C1 segment of cervical spinal cord (tissue), 14 donors: Measurements from ENCODE around the gene LIX1L.
A peak's percentile ranks its signal among the peaks of the same experiment; 100 is the strongest.

Experiments
- DNase-seq, 14 donors: peaks; one replicate each; lab custom pipeline; 2025; lab: John Stamatoyannopoulos, UW

Gene LIX1L

GRCh38 chr1:145957443-145958319, at the start of gene LIX1L:
Gene LIX1L (minus strand): TSS chr1:145958017. CDS start chr1:145957927, 90 bp downstream.
- peak; percentile 63 to 97 (median 92) for DNase-seq

- DNase-seq = no peak
Measured at GRCh38 chr1:146001709-146002108, 43.9 kb upstream of the LIX1L start.

DNA sequence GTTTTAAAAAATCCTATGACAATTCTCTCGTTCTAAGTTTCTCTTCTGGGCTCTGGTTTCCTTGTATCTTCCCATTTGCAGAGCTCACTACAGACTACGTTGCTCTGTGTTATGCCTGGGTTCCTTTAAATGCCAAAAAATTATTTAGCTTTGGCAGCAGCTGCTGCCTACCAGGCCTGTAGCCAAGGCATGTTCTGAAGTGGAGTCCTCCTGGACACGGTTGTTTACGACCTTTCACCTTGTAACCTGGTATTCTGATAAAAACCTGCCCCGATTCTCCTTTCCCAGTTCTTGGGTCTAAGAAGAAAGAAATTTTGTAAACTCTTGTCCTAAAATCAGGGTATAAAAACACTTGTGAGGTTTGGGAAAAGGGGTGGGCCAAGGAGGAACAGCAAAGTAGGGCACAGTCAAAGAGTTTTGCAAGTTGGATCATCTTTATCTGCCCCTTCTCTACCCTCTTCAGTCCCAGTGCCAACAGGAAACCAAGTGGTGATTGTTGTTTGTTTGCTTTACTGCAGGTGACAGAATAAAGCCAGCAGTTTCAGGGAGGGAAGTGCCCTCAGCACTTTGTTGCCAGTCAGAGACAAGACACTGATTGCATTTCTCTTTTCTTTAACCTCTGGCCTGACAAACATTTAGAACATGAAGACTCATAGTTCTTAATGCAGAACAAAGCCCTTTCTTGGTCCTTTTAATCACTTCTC, 41.7 kb upstream of the LIX1L start:
- DNase-seq = peak in 1 of 14 donors; percentile 76

DNA sequence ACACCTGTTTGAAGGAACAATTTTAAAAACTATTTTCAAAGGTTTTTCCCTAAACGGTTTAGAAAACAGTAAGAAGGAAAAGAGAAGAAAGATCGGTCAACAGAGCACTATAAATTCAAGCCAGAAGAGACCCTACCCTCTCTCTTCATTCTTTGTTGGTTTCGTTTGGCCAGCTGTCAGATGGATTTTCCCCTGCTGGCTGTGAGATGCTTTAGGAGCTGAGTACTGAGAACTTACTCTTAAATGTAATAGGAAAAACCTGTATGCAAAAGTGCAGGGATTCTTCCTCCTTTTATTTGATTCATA, 39.9 kb upstream of the LIX1L start:
- DNase-seq = no peak

- DNase-seq = peak in 5 of 14 donors; percentile 61 to 82 (median 79)
Measured at GRCh38 chr1:145997016-145997717, 39.4 kb upstream of the LIX1L start.

GRCh38 chr1:145996433-145997015, 38.7 kb upstream of the LIX1L start, which contains the start of gene TXNIP:
Gene TXNIP (minus strand): TSS chr1:145996579. CDS start chr1:145996266, 313 bp downstream.
- DNase-seq = peak; percentile 90 to 100 (median 98)

- peak in 2 of 14 donors; percentile 14 to 41 for DNase-seq
Measured at GRCh38 chr1:145995964-145996432, 38.2 kb upstream of the LIX1L start.

DNA sequence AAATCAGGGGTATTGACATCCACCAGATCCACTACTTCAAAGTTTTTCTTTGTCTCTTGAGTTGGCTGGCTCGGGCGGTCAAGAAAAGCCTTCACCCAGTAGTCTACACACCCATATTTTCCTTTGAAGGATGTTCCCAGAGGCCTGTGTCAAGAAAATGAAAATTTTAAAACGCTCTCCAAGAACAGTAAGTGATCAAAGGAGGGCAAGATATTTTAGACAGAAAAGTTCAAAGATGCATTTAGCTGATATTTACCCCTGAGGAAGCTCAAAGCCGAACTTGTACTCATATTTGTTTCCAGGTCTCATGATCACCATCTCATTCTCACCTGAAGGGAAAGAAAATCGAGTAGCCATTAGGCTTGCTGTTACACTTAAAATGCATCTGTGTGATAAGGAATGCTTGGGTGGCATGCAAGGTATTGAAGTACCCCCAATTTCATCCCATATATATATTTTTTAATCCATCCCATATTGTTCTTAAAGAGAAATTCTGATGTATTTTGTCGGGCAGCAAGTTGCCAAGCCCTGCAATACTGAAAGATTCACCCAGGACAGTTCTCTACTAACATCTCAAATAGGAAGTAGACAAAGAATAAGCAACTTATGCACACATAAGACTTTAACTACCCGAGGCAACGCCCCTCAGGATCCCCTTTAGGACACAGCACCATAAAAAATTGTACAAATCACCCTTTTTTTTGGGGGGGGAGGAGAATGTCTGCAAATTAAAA, 37.5 kb upstream of the LIX1L start:
- DNase-seq = peak in 1 of 14 donors; percentile 37

GRCh38 chr1:145994391-145995120, 36.7 kb upstream of the LIX1L start:
- DNase-seq = peak in 3 of 14 donors; percentile 14 to 35 (median 33)

DNA sequence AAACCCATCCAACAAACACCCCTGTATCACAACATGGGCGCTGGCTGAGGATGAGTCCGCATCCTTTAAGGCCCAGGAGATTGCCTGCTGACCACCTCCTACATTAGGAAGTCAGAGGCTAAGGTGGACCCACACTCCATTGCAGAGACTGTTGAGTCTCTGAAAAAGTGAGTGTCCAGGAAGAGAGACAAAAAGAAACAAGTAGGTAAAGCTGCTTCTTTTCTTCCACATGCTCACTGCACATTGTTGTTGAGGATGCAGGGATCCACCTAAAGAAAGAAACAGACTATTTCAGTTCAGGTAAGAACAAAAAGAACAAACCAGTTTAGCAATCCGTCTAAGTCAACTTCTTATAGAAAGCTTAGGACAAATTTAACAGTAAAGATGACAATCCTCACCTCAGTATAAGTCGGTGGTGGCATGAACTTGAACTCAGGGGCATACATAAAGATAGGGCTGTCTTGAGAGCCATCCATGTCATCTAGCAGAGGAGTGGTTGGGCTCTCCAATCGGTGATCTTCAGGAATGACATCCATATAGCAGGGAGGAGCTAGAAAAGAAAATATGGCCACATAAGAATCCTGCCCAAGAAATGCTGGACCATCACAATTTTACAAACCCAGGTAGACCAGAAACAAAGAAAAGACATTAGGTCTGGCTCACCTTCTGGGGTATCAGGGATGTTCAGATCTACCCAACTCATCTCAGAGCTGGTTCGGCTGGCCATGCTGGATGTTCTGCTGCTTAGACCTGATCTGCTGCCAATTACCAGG, 36.0 kb upstream of the LIX1L start:
- DNase-seq = no peak

DNA sequence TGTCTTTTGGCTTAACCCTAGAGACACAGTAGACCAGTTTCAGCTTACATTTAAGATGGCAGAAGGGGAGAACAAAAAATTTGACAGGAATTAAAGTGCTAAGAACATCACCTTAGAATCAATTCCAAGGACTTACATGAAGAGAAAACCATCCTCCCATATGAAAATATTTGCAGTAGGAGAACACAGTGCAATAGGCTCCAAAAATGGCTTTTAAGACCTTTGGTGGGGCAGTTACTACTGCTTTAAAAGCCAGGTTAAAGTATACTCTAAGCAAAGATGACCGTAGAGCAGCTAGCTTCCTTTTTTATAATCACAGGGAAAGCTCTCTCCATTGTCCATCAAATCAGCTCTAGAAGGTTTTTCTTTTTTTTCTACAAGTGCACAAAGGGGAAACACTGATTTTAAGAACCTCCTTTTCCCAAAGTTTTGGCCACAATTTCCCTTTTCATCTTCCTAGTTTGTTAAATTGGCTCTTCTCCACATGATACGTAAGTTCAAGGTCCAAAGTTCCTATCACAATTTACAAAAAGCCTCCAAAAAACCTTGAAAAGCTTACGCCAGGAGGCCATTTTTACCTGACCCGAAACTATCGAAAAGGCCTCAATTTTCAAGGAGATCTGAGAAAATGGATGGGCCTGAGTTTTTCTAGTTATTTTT, 35.3 kb upstream of the LIX1L start:
- DNase-seq = no peak

DNA sequence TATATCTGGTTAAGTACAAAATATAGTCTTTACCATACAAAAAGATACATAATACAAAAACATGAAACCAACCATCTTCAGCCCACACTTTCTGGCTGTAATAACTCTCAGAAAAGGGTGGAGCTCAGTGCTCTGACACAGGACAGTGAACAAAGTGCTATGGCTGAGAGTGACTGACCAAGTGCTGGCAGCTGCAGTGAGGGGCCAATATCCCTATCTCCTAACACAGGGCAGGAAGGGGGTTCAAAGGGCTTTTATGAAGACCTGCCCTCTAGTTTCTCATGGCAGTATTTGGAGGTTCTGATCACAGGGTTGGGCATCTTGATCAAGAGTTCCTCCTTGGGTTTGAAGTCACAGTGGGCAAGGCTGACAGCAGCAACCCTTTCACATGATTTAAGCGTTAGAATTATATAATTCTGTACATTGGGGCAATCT, 34.7 kb upstream of the LIX1L start:
- no peak for DNase-seq

- no peak for DNase-seq
Measured at GRCh38 chr1:145991735-145992412, 34.1 kb upstream of the LIX1L start.

GRCh38 chr1:145990249-145990855, 32.5 kb upstream of the LIX1L start:
- no peak for DNase-seq

- no peak for DNase-seq
Measured at GRCh38 chr1:145988773-145989172, 31.0 kb upstream of the LIX1L start.

- DNase-seq = no peak
Measured at GRCh38 chr1:145987926-145988325, 30.1 kb upstream of the LIX1L start.

DNA sequence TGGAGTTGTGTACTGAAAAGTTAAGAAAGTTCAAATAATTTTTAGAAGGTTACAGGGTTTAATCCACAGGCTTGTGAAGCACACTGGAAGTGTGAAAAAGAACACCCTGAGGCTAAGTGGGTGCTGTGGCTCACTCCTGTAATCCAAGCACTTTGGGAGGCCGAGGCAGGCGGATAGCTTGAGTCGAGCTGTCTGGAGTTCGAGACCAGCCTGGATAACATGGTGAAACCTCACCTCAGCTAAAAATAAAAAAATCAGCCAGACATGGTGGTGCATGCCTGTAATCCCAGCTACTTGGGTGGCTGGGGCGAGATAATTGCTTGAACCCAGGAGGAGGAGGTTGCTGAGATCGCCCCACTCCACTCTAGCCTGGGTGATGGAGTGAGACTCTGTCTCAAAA, 28.7 kb upstream of the LIX1L start:
- no peak for DNase-seq
